HG03280 (cell line): ENCODE results near the gene SEL1L2.

Source experiments
- ATAC-seq: cut with Tn5 transposase; IDR thresholded peaks from one replicate; pipeline ENCODE4 v1.9.1; 2021; ENCODE audit warnings: mild to moderate bottlenecking, moderate library complexity; ENCODE audit not compliant: unreplicated experiment

SEL1L2 gene

DNA sequence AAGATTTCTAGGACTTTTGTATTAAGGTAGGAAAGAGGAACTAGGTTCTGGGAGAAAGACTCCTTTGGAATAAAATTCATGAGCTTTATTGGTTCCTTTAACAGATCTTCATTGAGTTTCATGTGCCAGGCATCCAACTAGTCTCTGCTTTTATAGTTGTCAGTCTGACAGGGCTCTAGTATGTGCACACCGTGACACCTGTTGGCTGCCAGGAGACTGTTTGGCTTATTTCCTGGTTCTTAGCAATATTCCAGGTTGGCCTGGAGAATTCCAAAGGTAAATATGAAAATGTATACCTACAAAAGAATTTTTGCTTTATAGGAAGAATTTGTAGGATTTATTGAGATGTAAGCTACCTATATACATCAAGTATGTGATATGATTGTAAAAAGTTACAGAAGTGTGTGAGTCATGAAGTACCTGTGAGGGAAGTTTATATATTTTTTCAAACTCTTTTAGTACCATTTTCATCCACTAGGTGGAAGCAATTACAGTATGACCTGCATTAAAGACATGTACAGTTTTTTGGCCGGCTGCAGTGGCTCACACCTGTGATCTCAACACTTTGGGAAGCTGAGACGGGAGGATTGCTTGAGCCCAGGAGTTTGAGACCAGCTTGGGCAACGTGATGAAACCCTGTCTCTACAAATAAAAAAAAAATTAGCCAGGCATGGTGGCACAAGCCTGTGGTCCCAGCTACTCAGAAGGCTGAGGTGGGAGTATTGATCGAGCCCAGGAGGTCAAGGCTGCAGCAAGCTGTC lies 170.3 kb downstream of the SEL1L2 start:
- peak; percentile 78 for ATAC-seq

DNA sequence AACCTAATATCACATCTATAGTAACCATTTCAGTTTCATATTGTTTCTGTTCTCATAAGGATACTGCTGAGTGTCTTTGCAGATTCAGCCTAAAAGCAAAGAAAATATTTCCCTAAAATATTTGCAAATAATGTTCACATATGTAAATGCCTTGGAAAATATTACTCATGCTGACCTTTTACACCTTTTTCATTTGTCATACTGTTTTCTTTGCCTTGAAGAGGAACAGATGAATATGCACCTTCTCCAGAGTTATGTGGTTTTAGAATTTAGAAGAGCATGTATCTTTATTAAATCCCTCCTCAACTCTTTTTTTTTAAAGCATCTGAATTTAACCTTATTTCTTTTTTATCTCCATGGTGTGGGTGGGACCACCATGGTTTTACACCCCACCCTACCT lies 173.1 kb downstream of the SEL1L2 start:
- ATAC-seq, result no peak

DNA sequence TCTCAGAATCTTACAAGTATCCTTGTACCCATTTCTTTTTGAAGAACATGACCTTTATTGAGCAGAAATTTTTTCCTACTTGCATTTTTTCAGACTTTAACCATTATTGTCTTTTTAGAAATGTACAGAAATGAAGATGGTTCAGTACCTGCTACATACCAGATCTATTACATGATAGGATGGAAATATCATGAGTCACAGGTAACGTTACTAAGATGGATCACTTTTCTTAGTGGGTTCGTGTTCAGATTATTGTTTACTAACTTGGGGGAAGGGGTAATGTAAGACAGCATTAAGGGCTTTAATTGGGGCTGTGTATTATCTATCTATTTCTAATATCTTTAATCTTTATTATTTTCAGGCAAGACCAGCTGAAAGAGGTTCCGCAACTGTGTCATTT lies 173.7 kb downstream of the SEL1L2 start:
- no peak for ATAC-seq

DNA sequence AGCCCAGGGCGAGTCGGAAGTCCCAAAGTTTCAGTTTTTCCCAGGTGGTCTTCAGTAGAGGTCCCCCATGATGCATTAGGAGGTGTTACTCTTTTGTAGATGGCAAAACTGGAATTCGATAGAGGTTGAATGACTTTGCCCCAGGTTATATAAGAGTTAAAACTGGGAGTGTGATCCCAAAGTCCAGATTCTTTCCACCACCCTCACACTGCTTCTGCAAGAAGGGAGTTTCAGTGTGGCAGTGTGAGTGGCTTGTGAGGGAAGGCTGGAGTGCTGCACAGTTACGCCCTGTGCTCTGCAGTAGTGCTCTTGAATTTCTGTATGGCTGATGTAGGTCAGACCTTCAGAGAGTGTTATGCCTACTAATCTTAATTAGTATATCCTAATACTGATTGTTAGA lies 175.7 kb downstream of the SEL1L2 start:
- no peak for ATAC-seq

DNA sequence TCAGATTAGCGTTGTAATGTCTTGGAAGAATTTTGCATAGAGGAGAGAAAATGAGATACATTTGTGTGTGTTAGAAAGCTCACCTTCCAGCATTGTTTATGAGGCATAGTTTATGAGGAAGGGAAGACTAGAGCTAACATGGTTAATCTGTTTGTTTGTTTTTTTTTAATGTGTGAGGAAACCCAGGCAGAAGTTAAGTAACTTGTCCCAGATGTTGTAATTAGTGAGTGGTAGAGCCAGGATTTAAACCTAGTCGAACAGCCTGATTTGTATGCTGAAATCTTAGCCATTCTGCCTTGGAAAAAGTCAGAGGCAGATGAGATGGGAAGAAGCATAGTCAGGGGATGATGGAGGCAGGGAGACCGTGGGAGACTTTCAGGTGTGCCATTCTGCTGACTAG lies 176.5 kb downstream of the SEL1L2 start:
- ATAC-seq, result no peak

DNA sequence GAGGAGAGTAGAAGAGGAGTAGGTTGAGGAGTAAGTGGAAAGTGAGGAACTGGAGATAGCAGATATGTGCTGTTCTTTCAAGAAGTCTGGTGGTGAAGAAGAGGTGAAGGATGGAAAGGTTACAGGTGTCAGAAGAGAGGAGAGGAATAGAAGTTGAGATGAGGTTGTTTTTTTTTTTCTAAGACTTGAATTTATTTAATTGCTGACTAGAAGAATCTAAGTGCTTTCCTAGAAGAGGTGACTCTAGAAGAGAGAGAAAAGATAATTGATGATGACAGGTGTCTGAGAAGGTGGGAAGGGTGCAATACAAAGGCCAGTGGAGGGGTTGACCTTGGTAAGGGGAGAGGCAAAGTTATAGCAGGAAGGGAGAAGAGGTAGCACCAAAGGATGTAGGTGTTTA lies 180.0 kb downstream of the SEL1L2 start:
- ATAC-seq, result no peak

DNA sequence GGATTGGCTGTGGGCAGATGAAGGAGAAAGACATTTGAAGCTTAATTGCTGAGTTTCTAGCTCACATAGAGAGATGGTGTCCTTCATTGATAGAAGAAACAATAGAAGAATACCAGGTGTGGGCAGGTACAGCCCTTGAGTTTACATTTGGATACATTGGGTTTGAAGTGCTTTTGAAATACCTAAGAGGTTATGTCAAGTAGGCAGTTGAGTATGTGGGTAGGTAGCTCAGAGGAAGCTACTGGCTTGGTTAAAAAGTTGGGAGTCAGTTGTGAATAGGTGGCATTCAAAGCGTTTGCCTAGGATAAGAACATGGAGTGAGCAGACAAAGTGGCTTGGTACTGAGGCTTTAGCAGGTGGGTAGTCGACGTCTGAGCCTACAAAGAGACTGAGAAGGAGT lies 180.6 kb downstream of the SEL1L2 start:
- ATAC-seq, result no peak

DNA sequence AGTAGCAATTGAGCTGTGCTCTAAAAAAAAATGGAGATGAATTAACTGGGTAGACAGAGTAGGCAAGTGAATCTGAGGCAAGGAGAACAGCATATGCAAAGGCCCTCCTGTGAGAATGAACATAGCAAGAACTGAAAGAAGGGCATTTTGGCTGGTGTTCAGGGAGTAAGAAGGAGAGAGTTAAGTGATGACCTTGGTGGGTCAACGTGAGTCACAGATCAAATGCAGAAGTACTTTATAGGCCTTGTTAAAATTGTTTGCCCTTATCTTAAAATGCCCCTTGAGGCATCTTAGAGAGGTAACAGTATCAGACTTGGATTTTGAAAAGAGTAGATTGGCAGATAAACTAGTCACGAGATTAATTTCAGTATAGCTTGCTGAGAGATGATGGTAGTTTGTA lies 181.0 kb downstream of the SEL1L2 start:
- ATAC-seq, result no peak

DNA sequence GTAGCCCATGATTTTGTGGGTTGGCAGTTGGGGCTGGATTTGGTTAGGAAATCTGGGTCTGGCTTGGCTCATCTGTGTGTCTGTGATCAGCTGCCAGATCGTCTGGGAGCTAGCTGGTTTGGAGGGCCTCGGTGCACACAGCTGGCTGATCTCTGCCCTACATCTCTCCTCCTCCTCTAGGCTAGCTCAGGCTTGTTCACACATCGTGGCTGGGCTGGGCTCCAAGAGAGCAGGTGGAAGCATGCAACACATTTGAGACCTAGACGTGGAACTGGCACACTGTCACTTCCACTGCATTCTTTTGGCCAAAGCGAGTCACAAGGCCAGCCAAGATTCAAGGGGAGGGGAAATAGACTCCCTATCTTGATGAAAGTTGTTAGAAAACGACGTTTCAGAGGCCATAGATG lies 189.7 kb downstream of the SEL1L2 start:
- ATAC-seq, result no peak

DNA sequence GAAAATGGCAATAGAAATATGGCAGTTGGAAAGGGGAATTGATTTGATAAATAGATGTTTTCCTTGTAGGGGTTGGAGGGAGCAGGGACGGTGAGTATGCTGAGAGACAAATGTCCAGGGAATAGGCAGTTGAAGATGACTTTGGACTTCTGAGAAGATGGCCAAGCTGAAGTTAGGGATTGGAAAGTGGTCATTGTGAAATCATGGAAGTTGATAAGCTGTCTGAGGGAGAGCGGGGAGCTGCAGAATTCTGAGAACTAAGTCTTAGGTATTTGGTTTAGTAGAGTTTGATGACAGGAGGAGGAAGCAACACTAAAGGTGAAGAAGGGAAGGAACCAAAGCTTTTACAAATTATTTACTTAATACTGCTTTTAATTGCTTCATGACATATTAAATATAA lies 190.4 kb downstream of the SEL1L2 start:
- ATAC-seq, result no peak
